ENCODE measurements around the gene LIPF.

Gene LIPF, protein sequence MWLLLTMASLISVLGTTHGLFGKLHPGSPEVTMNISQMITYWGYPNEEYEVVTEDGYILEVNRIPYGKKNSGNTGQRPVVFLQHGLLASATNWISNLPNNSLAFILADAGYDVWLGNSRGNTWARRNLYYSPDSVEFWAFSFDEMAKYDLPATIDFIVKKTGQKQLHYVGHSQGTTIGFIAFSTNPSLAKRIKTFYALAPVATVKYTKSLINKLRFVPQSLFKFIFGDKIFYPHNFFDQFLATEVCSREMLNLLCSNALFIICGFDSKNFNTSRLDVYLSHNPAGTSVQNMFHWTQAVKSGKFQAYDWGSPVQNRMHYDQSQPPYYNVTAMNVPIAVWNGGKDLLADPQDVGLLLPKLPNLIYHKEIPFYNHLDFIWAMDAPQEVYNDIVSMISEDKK

GRCh38 chr10:88664142-88664541 is at the start of gene LIPF:
Gene LIPF (plus strand): TSS chr10:88664442. CDS start chr10:88667298, 2,856 bp downstream.
- TF ChIP-seq, protein P1, sequence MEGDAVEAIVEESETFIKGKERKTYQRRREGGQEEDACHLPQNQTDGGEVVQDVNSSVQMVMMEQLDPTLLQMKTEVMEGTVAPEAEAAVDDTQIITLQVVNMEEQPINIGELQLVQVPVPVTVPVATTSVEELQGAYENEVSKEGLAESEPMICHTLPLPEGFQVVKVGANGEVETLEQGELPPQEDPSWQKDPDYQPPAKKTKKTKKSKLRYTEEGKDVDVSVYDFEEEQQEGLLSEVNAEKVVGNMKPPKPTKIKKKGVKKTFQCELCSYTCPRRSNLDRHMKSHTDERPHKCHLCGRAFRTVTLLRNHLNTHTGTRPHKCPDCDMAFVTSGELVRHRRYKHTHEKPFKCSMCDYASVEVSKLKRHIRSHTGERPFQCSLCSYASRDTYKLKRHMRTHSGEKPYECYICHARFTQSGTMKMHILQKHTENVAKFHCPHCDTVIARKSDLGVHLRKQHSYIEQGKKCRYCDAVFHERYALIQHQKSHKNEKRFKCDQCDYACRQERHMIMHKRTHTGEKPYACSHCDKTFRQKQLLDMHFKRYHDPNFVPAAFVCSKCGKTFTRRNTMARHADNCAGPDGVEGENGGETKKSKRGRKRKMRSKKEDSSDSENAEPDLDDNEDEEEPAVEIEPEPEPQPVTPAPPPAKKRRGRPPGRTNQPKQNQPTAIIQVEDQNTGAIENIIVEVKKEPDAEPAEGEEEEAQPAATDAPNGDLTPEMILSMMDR (IDR thresholded peaks at IDR 0.05; ENCODE audit: low read depth, low read length, missing control alignments): no peak
- no peak for DNase-seq
- Histone ChIP-seq H3K27me3 (replicated peaks) (no peaks in the 10 kb centered on the region), H3K27ac (no peak within 1 kb of the TSS), H3K4me3 (ENCODE audit: low read depth, low read length) (no peak within 1 kb of the TSS), H3K36me3 (replicated peaks) (no peaks in the 10 kb centered on the region)
- in situ Hi-C loops (cut with HindIII; ENCODE audit: low pct_ligation_motif_present, low sequenced_read_pairs): no loop called here

GRCh38 chr10:88616250-88616977 is 47.8 kb upstream of the LIPF start:
- no peaks in the 10 kb centered on the region for H3K36me3 ChIP-seq (replicated peaks)
- TF ChIP-seq, protein P1 (IDR thresholded peaks at IDR 0.05; ENCODE audit: low read depth, low read length, missing control alignments): no peak
- in situ Hi-C loops (cut with HindIII; ENCODE audit: low pct_ligation_motif_present, low sequenced_read_pairs): no loop called here

DNA sequence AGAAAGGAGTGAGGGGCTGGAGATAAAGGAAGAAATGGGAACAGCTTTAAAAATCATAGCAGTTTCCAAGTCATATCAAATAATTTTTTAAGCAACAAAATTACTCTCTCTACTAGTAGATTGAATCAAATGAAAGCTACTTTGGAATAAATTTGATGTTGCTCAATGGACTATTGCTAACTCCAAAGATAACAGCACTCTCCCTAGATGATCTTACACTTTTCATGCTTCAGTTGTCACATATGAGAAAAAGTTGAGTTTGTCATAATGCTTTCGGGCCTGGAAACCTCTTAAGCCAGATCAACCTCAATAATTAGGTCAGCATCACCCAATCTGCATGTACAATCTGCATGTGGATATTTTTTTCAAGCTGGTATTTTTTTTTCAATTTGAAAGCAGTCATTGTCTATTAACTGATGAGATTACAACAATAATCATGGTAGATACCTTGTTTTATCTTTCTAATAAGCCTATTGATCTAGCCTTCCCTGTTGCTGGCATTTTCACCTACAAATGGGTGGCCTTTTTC is 46.4 kb upstream of the LIPF start:
- no peak for DNase-seq
- in situ Hi-C loops (cut with HindIII; ENCODE audit: low pct_ligation_motif_present, low sequenced_read_pairs): no loop called here
- Histone ChIP-seq H3K27ac (no peak overlapping the region), H3K27me3 (replicated peaks) (no peaks in the 10 kb centered on the region), H3K4me3 (ENCODE audit: low read depth, low read length) (no peak overlapping the region), H3K36me3 (replicated peaks) (no peaks in the 10 kb centered on the region)
- TF ChIP-seq, protein P1 (IDR thresholded peaks at IDR 0.05; ENCODE audit: low read depth, low read length, missing control alignments): no peak

More at GRCh38 chr10:88616250-88616977, 47.8 kb upstream of the LIPF start:
- Histone ChIP-seq H3K4me3 (ENCODE audit: low read depth, low read length) (no peak overlapping the region), H3K27me3 (replicated peaks) (no peaks in the 10 kb centered on the region), H3K27ac (no peak overlapping the region)
- no peak for DNase-seq

DNA sequence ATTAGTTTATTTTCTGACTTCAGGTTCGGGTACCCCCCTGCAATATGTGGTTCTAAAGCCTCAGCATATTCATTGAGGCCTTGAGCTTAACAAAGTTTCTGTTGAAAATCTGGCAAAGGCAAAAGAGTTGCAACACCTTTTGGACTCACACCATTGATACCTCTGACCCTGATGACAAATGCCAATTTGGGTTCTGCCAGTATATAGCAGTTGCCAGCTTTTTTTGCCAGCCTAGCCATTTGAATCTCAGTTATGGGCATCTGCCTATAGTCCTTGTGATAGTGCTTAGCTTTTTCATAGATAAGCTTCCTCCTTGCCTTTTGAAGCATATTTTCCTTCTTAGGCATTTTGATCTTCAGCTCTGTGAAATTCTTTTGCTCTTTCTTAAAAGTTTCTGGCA is 45.7 kb upstream of the LIPF start:
- no peak overlapping the region for H3K27ac ChIP-seq
- in situ Hi-C loops (cut with HindIII; ENCODE audit: low pct_ligation_motif_present, low sequenced_read_pairs): no loop called here
- no peaks in the 10 kb centered on the region for H3K36me3 ChIP-seq (replicated peaks)
- TF ChIP-seq, protein P1 (IDR thresholded peaks at IDR 0.05; ENCODE audit: low read depth, low read length, missing control alignments): no peak
- no peak overlapping the region for H3K4me3 ChIP-seq (ENCODE audit: low read depth, low read length)
- DNase-seq: no peak
- H3K27me3 ChIP-seq (replicated peaks): no peaks in the 10 kb centered on the region

- in situ Hi-C loops (cut with HindIII; ENCODE audit: low pct_ligation_motif_present, low sequenced_read_pairs): no loop called here
- no peaks in the 10 kb centered on the region for H3K36me3 ChIP-seq (replicated peaks)
- TF ChIP-seq, protein P1 (IDR thresholded peaks at IDR 0.05; ENCODE audit: low read depth, low read length, missing control alignments): no peak
- no peaks in the 10 kb centered on the region for H3K27me3 ChIP-seq (replicated peaks)
- H3K27ac ChIP-seq: no peak overlapping the region
- no peak overlapping the region for H3K4me3 ChIP-seq (ENCODE audit: low read depth, low read length)
- no peak for DNase-seq
Measured at GRCh38 chr10:88620441-88620840, 43.8 kb upstream of the LIPF start.
